SH-SY5Y (cell line): ENCODE data around the gene PHLDB2.

Experiments used
- GATA2 ChIP-seq: IDR thresholded peaks from 2 replicates; pipeline ENCODE4 v1.6.1; 2011; ENCODE audit warnings: mild to moderate bottlenecking, low read depth, low read length
- GATA3 ChIP-seq: IDR thresholded peaks from 2 replicates; pipeline ENCODE4 v1.6.1; 2011; ENCODE audit warnings: low read depth, mild to moderate bottlenecking, low read length, moderate library complexity

PHLDB2 gene

GRCh38 chr3:111952866-111953450 is 93.9 kb downstream of the PHLDB2 start:
- TF ChIP-seq GATA2 (peak; percentile 25; the same call in 1 of the 2 replicates), GATA3 (no peak)

DNA sequence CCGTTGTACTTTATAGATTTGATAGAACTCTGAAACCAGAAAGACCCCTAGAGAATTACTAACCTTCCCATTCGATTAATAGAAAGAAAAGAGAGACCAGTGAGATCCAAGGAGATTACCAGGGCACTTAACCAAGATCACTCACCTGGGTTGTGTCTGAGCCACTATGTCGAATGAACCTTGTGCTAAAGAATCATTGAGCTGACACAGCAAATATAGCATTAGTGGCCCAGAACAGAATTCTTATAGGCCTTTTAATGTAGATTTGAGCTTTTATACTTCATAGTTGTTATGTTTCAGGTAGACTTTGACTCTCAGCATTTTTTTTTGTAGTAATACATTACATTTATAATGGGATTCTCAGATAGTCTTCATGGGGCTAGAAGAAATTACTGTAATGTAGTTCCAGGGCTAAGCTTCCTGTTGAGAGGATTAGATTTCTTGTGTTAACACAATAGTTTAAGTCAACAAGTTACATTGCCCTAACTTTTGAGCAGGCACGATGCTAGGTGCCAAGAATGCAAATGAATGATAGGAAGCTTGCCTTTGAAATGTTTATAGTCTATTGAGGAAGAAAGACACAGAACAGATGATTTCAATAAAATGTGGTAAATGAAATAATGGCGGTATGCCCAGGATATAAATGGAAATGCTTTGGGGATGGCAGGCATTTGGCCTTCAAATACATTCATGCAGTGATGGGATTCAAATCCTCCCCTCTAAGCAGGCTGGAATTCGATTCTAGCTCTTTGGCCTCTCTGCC is 95.3 kb downstream of the PHLDB2 start:
- TF ChIP-seq GATA2 (no peak), GATA3 (no peak)

DNA sequence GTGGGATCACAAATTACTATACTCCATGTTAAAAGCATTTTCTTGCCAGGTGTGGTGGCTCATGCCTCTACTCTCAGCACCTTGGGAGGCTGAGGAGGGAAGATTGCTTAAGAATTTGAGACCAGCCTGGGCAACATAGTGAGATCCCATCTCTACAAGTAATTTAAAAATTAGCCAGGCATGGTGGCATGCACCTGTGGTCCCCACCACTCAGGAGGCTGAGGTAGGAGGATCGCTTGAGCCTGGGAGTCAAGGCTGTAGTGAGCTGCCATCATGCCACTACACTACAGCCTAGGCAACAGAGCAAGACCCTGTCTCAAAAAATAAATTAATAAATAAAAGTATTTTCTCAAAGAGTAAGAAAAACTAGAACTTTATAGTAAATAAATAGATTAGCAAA is 96.8 kb downstream of the PHLDB2 start:
- TF ChIP-seq GATA3 (no peak), GATA2 (no peak)

DNA sequence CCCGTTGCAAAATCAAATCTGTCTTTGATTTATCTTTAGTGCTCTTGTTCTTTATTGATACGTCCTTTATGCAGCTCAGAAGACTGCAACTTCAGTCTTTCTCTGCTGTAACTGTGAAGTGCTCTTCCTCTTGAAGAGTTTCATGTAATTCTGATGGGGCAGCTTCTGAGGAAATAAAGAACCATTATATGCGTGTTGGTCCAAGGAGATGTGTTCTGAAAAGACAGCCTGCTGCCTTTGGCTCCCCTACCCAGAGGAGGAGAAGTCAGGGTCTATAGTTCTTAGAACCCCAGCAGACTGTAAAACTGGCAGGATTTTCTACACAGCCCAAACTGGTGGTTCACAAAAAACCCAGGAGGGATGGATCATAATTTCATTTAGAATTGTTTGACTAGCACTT is 97.4 kb downstream of the PHLDB2 start:
- TF ChIP-seq GATA2 (no peak), GATA3 (no peak)

GRCh38 chr3:111956995-111957734 is 98.1 kb downstream of the PHLDB2 start:
- TF ChIP-seq GATA2 (no peak), GATA3 (no peak)

DNA sequence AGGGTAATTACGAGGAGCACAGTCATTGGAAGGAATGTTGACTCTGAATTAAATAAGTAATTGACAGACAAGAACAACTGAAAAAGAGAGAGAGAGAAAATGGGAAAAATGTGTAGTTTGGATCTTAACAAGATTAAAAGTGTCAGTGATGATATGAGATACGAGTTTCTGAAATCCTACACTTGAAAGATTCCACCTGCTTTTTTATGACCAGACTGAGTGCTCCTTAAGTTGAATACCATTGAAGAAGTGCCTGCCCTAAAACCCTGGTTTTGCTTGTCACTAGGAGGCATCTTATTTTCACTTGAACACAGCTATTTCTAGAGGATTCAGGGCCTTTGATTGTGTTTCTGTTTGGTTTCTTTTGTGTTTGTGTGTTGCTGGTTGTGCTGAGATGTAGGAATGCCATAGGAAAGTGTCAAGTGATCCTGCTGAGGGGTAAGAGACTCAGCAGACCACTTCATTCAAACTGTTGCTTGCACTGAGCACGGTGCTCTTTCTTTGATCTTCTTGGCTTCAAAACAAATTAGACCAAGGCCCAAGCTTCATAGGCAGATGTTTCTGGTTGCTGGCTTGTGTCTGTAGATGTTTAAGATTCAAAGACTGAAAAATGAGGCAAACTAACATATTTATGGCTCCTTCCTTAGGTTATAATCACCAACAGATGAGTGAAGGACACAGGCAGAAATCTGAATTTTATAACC is 102.5 kb downstream of the PHLDB2 start:
- TF ChIP-seq GATA2 (no peak), GATA3 (no peak)

DNA sequence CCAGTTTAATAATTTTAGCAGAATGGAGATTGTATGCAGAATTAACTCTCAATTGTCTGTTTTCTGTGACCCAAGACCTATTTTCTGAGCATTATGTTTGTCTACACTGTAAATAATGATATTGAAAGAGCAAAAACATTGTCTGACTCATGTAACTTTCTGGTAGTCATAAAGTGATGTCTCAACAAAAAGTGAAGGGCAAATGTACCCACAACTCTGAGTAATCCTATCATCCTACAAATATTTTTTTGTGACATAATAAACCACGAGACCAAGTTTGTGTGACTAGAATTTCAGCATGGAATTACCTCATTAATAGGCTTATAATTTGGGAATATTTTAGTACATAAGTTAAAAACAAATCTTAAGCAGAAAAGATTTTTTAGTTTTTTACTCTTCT is 104.4 kb downstream of the PHLDB2 start:
- no peak for TF ChIP-seq GATA2
- TF ChIP-seq GATA3: no peak

GRCh38 chr3:111965484-111965883 is 106.4 kb downstream of the PHLDB2 start:
- no peak for TF ChIP-seq GATA2
- TF ChIP-seq GATA3: no peak

- no peak for TF ChIP-seq GATA3
- TF ChIP-seq GATA2: no peak
Measured at GRCh38 chr3:111967068-111967467, 108.0 kb downstream of the PHLDB2 start.

DNA sequence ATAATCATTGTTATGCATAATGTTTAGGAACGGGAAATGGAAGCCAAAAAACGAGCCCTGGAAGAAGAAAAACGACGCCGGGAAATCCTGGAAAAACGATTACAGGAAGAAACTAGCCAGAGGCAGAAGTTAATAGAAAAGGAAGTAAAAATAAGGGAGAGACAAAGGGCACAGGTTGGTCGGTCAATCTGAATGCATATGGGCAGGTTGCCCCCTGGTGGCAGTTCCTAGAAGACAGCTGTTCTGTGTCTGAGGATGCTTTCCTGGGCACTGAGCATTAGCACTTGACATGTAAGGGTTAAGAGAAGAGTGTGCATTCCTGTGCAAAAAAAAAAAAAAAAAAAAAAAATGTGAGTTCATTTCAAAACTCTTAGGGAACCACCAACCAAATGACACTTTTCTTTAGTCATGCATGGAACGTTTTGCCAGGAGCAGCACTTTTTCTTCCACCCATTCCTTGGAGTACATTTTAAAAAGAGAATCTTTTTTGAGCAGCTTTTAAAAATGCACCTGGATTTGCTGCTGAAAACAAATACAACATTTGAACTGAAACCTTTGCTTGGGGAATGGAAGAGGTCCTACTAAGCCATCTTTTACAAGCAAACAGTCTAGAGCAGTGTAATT is 108.7 kb downstream of the PHLDB2 start:
- TF ChIP-seq GATA2: no peak
- no peak for TF ChIP-seq GATA3

DNA sequence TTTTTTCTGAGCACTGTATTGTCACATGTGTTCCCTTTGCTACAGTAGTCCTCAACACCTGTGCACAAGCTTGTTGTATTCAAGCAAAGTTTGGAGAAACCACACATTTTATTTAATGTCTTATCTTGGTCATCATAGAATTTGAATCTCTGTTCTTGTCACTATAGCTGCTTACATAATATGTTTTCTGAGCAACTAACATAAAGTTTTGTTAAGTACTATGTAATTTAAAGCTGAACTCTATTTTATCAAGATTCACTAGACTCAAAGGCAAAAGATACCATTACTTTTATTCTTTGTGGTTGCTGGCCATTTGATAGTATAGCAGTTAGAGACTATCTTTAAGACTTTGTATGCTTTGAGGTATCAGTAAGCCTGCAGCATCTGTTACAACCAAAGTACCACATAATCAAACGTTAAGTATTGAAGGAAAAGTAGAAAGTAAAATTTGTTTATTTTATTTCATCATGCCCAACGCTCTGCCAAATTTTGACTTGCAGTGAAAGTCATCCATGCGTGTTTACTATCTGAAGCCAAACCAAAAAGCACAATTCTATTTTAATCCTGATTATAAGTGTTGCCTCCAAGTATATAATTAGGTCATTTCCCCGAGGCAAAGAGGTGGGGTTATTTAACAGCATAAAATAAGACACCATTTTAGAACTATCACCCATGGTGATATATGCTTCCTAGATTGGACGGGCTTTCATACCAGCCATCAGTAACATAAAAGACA is 109.4 kb downstream of the PHLDB2 start:
- TF ChIP-seq GATA3 (no peak), GATA2 (no peak)

- TF ChIP-seq GATA2: no peak
- TF ChIP-seq GATA3: no peak
Measured at GRCh38 chr3:111970376-111970775, 111.3 kb downstream of the PHLDB2 start.

DNA sequence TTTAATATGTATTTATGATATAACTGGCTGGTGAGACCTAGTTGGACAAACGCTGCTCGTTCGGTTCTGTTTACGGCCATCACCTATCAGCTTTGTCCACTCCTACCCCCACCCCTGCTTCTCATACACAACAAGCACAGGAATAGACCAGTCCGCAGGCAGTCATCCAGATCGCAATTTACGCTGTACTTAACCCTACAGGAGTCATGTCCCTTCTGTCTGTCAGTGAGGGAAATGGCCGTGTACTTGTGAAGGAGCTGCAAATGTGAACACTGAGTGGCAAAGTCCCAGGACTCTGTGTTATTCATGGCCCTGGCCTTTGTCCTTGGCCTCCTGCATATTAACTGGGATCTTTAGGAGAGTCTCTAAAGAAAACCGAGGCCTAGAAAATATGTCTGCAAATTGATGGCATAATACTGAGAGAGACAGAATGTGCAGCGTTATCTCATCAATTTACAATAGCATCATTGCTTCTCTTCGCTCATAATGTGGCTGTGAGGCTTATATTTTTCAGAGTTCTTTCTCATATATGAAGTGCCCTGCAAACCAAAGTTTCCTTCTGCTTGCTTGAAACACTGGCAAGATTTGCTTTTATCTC is 112.6 kb downstream of the PHLDB2 start:
- no peak for TF ChIP-seq GATA2
- TF ChIP-seq GATA3: no peak
